Activated CD4-positive, alpha-beta T cell treated with anti-CD3 and anti-CD28 coated beads for 4 hours (primary cell): ENCODE measurements around the gene UTP4.
"Not testable (repeated sequence)": the region's sequence is repeated elsewhere in the genome, so short reads cannot be mapped to it uniquely, and the experiment has no call there.

Source experiments
- DNase-seq, 2 donors: peaks; one replicate each; pipeline ENCODE4 v3.0.0-alpha.2; 2020

UTP4 gene

DNA sequence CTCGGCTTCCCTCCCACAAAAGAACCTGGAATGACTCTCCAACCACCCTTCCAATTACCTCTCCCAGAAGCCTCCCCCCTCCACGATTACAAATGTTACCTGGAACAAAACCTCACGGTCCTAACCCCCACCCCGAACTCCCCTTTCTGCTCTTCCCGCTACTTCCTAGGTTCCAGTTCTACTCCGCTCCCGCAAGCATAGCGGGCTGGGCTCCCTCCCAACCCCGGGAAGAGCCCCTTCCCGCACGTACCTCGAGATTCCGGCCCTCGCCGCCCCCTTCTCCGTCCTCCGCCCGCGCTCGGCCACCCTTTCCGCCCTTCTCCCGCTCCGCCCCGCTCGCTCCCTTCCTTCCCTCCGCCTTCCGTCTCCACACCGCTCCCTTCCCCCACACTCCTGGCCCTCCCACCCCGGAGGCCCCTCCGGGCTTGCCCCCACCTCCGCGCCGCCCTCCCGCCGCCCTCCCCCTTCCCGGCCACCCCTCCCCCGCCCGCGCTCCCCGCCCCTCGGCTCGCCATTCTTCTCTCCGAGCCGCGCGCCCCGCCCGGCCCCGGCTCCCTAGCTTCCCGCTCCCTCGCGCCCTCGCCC lies 518 bp upstream of the UTP4 start:
- DNase-seq, result peak; percentile 78 to 86

GRCh38 chr16:69133373-69133954 lies 1.0 kb downstream of the UTP4 start:
- DNase-seq, result no peak

DNA sequence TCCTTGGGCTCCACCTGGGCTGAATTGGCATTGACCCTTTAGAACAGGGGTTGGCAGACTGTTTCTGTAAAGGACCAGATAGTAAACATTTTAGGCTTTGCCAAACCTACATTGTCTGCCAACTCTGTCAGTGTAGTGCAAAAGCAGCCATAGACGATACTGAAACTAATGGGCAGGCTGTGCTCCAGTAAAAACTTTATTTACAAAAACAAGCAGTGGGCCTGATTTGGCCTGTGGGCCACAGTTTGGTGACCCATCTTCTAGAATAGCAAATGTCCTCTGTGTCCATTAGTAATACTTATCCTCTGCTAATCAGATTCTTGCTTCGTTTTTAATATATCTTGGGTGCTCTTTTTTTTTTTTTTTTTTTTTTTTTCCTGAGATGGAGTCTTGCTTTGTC lies 6.2 kb downstream of the UTP4 start:
- DNase-seq, result no peak

GRCh38 chr16:69139464-69139863 lies 7.0 kb downstream of the UTP4 start:
- DNase-seq, result not testable (repeated sequence)

- no peak for DNase-seq
Observed at GRCh38 chr16:69141014-69141413, 8.6 kb downstream of the UTP4 start.

DNA sequence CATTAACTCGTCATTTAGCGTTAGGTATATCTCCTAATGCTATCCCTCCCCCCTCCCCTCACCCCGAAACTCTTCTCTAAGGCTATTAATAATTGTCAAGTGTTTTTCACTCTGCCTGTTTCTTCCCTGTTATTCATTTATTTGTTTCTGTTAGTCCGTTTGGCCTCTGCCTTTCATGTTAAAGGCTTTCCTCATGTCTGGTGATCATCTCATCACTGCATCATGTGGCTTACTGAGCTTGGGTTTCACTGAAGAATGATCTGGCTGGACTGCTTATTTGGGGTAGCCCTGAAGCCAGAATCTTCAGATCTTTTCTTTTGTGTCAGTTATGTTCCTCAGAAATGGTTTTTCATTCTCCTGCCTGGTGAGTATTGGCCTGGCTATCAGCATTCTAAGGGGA lies 9.5 kb downstream of the UTP4 start:
- DNase-seq, result no peak

DNA sequence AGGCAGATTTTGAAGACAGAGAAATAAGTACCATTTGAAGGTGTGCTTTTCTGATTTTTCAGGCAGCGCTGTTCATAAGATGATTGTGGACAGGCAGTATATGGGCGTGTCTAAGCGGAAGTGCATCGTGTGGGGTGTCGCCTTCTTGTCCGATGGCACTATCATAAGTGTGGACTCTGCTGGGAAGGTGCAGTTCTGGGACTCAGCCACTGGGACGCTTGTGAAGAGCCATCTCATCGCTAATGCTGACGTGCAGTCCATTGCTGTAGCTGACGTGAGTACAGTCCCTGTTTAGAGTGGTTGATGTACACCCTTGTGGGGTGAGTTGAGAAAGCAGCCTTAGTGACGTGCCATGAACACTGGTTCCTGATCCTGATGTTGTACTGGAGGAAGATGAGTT lies 10.7 kb downstream of the UTP4 start:
- DNase-seq, result no peak

- DNase-seq, result no peak
Observed at GRCh38 chr16:69145658-69146057, 13.2 kb downstream of the UTP4 start.

DNA sequence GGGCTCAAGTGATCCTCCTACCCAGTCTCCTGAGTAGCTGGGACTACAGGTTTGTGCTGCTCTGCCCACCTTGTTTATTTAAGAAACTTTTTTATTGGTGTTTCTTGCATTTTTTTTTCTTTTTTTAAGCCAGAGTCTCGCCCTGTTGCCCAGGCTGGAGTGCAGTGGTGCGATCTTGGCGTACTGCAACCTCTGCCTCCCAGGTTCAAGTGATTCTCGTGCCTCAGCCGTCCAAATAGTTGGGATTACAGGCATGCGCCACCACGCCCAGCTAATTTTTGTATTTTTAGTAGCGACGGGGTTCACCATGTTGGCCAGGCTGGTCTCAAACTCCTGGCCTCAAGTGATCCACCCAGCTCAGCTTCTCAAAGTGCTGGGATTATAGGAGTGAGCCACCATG lies 17.2 kb downstream of the UTP4 start:
- DNase-seq, result not testable (repeated sequence)

DNA sequence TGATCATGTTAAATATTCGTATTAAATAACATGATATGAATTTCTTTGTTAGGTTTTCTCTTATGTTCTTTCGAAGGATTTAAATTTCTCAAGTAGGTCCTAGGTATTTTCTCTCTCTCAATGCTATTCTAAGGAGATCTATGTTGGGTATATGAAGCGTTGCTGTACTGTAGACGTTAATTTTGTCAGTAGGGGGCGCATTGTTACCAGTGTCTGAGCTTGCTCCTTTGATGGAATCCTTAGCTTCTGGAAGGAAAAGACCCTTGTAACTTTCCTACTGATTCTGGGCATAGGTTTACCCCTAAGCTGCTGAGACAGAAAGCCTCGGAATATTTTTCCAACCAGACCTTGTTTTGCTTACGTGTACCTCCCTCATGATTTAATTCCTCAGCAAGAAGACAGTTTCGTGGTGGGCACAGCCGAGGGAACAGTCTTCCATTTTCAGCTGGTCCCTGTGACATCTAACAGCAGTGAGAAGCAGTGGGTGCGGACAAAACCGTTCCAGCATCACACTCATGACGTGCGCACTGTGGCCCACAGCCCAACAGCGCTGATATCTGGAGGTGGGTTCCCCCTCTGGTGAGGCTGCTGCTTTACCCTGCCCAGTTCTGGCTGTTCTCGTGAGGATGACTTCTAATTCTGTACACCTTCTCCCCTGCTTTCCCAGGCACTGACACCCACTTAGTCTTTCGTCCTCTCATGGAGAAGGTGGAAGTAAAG lies 17.9 kb downstream of the UTP4 start:
- DNase-seq, result peak; percentile 40 to 65

DNA sequence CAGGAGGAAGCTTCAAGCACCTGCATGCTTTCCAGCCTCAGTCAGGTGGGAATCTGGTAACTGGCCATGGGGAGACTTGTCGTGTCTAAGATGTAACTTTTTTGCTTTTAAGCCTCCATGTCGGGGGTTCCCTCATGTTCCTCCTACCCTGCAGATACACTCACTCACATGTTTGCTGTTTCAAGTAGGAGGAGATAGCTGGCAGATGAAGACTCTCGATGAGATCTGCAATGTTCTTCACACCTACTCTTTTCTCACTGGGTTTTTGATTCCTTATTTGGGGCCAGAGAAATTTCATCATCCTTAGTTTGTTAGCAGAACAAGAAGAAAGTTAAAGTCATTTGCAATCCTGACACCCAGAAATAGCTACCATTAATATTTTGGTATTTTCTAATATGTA lies 24.7 kb downstream of the UTP4 start:
- DNase-seq, result no peak

DNA sequence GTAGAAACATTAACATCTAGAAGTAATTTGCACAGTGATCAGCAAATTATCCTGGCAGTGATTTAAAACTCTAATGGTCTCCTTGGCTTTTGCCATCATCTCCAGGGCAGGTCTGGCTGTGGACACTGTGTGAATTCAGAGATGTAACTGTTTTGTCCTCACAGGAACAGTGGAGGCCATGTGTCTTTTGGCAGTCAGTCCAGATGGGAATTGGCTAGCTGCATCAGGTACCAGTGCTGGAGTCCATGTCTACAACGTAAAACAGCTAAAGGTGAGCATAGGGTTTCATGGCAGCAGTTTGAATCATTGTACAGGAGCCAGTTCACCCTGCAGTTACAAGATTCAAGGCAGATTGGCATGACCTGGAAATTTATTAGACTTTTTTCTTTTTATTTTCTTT lies 27.7 kb downstream of the UTP4 start:
- no peak for DNase-seq

DNA sequence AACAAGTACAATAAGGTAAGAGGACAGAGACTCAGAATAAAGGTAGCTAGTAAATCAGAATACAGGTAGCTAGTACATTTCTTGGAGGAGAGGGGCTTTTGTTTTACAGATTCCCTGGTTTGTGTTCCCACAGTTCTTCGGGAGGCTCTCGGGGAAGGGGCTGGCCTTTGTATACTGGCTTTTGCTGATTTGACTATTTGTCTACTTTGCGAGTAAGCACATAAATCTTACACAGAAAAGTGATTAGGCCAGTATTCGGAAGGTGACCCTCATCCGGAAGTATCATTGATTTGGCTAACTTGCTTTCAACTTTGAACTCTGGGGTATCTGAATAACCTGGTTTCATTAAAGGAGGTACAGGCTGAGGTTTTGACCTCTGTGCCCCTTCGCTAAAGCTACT lies 33.1 kb downstream of the UTP4 start:
- no peak for DNase-seq

DNA sequence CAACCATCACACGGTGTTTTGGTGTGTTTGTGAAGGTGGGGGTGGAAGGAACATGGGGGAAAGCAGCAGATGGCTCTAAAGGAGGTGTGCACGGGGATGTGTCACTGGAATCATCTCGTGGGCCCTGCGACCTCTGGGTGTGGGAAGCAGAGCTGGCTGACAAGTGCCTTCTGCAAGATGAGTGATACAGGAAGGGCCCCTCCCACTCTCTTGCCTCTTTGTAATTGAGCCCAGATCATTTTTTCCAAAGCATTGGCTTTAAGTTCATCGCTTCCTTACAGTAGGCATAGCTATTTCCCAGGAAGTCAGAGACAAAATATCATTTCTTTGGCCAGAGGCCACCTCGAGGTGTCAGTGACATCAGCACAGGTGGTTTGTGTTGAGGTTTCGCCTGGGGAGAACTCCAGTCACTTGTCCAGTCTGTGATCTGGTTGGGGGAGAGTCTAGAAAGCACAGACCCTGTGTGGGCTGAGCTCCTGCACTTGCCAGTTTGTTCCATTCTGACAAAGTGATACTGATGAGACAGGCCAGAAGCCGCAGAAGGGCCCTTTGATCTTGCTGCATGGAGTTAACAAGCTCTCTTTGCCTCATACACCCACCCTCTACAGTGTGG lies 33.9 kb downstream of the UTP4 start:
- DNase-seq, result peak; percentile 72 to 83

DNA sequence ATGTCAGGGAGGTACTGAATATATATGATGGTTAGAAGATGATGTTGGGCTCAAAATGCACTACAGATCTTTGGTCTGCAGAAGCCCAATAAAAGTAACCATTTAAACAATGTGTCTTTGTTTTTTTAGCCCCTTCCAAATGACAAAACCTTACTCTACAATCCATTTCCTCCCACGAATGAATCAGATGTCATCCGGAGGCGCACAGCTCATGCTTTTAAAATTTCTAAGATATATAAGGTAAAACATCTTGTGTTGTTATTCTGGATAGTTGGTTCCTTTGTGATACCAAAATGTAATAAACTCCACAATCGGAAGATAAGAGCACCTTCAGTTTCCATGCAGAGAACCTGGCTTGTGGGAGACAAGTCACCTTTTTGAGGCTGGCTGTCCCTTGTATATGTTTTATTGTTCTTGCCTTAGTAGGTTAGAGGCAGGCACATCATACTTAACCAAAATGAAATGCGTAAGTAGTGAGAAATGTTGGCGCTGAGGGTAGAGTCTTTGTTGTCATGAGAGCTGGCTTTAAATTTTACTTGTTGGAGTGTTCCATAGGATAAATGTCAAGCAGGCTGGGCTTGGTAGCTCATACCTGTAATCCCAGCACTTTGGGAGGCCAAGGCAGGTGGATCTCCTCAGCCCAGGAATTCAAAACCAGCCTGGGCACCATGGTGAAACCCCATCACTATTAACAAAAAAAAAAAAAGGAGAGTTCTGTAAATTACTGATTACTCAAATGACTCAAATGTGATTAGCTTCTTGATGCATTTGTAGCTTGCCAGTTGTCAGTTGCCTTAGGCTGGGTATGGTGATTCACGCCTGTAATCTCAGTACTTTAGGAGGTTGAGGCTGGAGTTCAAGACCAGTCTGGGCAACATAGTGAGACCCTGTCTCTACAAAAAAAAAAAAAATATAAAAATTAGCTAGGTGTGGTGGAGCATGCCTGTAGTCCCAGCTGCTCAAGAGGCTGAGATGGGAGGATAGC lies 34.8 kb downstream of the UTP4 start:
- DNase-seq, result no peak

GRCh38 chr16:69169051-69169450 lies 36.6 kb downstream of the UTP4 start:
- DNase-seq, result no peak

DNA sequence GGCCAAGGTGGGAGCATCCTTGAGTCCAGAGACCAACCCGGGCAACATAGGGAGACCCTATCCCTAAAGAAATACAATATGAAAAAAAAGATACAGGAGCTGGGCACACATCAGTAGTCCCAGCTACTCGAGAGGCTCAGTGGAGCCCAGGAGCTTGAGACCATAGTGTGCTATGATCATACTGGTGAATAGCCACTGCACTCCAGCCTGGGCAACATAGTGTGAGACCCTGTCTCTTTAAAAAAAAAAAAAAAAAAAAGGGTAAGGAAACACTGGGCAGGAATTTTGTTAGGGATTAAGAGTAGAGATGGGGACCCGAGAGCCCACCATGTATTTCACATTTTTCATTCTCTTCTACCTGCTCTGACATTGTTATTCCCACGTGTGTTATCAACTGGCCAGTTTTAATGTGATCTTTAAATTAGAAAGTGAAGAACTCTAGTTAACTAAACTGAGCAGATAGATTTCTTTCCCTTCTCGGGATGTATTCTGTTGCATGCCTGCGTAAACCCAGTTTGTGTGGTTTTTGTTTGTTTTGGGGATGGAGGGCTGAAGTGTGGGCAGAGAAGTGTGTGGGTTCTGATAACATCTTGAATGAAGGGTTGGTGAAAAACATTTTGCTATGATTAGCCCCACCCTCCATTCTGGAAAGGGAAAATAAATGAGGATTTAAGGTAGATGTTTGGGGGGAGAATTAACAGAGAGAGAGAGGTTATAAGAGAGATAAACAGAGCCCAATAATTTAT lies 37.3 kb downstream of the UTP4 start:
- DNase-seq, result no peak

DNA sequence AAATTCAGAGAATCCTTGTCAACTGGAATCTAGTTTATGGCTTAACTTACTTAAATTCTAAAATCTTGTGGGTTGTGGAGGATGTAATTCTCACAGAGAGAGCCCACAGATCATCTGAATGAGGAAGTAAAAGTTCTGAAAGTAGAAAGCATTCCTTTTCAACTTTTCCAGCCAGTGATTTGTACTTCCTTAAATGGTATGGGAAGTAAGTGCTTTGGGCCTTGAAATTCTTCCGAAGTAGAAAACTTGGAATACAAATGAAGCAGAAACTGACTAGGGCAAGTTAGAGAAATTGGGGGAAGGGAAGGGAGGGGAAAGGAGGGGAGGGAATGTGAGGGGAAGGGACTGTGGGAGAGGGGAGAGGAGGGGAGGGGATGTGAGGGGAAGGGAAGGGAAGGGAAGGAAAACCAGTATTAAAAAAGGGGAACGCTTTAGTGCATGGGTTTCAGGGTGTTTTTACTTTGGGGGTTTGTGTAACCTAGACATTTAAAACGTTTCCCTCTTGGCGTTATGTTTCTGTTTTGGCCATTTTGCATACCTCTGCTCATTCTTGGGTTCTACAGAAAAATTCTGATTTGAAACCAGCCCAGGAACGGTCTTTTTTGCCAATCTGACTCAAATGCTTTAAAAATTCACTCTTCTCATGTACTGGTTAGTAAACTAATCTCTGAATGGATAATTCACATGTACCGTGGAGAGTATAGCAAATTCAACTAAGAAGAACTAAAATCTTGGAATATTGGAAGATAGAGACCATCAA lies 39.1 kb downstream of the UTP4 start:
- DNase-seq, result no peak

- no peak for DNase-seq
Observed at GRCh38 chr16:69176033-69176800, 43.8 kb downstream of the UTP4 start.

- no peak for DNase-seq
Observed at GRCh38 chr16:69179328-69180010, 47.0 kb downstream of the UTP4 start.
